ENCODE measurements around the gene ANAPC5.
A peak's percentile ranks its signal among the peaks of the same experiment; 100 is the strongest.

ANAPC5 gene

GRCh38 chr12:121297435-121297991 lies 54.7 kb downstream of the ANAPC5 start:
- H3K4me1 Mint-ChIP-seq = peaks cover 24% of the 10 kb centered on the region
- DNase-seq = peak; percentile 29
- peaks cover 10% of the 10 kb centered on the region for H3K27me3 Mint-ChIP-seq (ENCODE audit: low read depth, poor library complexity)

GRCh38 chr12:121296618-121297434 lies 55.4 kb downstream of the ANAPC5 start, which contains the start of gene CAMKK2:
Gene CAMKK2, minus strand, starts transcription at chr12:121296709. Its CDS starts 22,183 bp downstream, at chr12:121274526.
- peak within 1 kb of the TSS; percentile 88 for H3K4me3 Mint-ChIP-seq

More at GRCh38 chr12:121297435-121297991, 54.7 kb downstream of the ANAPC5 start:
- peak overlapping the region; percentile 97 for H3K27ac Mint-ChIP-seq
- H3K4me3 Mint-ChIP-seq = peak overlapping the region; percentile 87
- H3K36me3 Mint-ChIP-seq (ENCODE audit: low read depth) = peaks cover under 1% of the 10 kb centered on the region
- TF ChIP-seq CTCF (IDR thresholded peaks at IDR 0.05) = no peak
- H3K9me3 Mint-ChIP-seq = no peaks in the 10 kb centered on the region

GRCh38 chr12:121295746-121296617 lies 56.2 kb downstream of the ANAPC5 start:
- H3K4me3 Mint-ChIP-seq = peak overlapping the region; percentile 88
- DNase-seq = peak; percentile 43
- no peaks in the 10 kb centered on the region for H3K9me3 Mint-ChIP-seq
- peaks cover 24% of the 10 kb centered on the region for H3K4me1 Mint-ChIP-seq
- H3K27ac Mint-ChIP-seq = no peak overlapping the region
- H3K36me3 Mint-ChIP-seq (ENCODE audit: low read depth) = peaks cover 12% of the 10 kb centered on the region
- H3K27me3 Mint-ChIP-seq (ENCODE audit: low read depth, poor library complexity) = peaks cover 5% of the 10 kb centered on the region
- no peak for TF ChIP-seq CTCF (IDR thresholded peaks at IDR 0.05)

More at GRCh38 chr12:121296618-121297434, 55.4 kb downstream of the ANAPC5 start, which contains the start of gene CAMKK2:
- H3K4me1 Mint-ChIP-seq = peaks cover 24% of the 10 kb centered on the region
- peak within 1 kb of the TSS; percentile 97 for H3K27ac Mint-ChIP-seq
- no peak for TF ChIP-seq CTCF (IDR thresholded peaks at IDR 0.05)
- peaks cover 5% of the 10 kb centered on the region for H3K27me3 Mint-ChIP-seq (ENCODE audit: low read depth, poor library complexity)
- H3K36me3 Mint-ChIP-seq (ENCODE audit: low read depth) = peaks cover 5% of the 10 kb centered on the region
- H3K9me3 Mint-ChIP-seq = no peaks in the 10 kb centered on the region
- peak; percentile 87 for DNase-seq

GRCh38 chr12:121295116-121295745 lies 57.0 kb downstream of the ANAPC5 start:
- peak overlapping the region; percentile 88 for H3K4me3 Mint-ChIP-seq
- H3K27me3 Mint-ChIP-seq (ENCODE audit: low read depth, poor library complexity) = peaks cover 2% of the 10 kb centered on the region
- no peak overlapping the region for H3K27ac Mint-ChIP-seq
- TF ChIP-seq CTCF (IDR thresholded peaks at IDR 0.05) = no peak
- no peaks in the 10 kb centered on the region for H3K9me3 Mint-ChIP-seq
- no peak for DNase-seq
- peaks cover 17% of the 10 kb centered on the region for H3K4me1 Mint-ChIP-seq
- peaks cover 12% of the 10 kb centered on the region for H3K36me3 Mint-ChIP-seq (ENCODE audit: low read depth)

- TF ChIP-seq CTCF (IDR thresholded peaks at IDR 0.05) = no peak
- H3K27me3 Mint-ChIP-seq (ENCODE audit: low read depth, poor library complexity) = no peaks in the 10 kb centered on the region
- H3K4me3 Mint-ChIP-seq = peak overlapping the region; percentile 40
- no peak for DNase-seq
- peaks cover 17% of the 10 kb centered on the region for H3K4me1 Mint-ChIP-seq
- no peak overlapping the region for H3K27ac Mint-ChIP-seq
- peaks cover 16% of the 10 kb centered on the region for H3K36me3 Mint-ChIP-seq (ENCODE audit: low read depth)
- H3K9me3 Mint-ChIP-seq = no peaks in the 10 kb centered on the region
Observed at GRCh38 chr12:121294151-121294889, 57.9 kb downstream of the ANAPC5 start.
